Gastroesophageal sphincter (tissue), 4 donors: ENCODE results near the gene HJV. TPM values are rescaled to one million over a fixed set of nuclear protein-coding genes. Genes with fewer than 3 reads are reported as not detected.

Source experiments
- ATAC-seq: fragments of 150-250 bp; one replicate; pipeline ENCODE4 v1.9.1; 2016; ENCODE audit warnings: mild to moderate bottlenecking, moderate library complexity
- H3K27ac ChIP-seq, 4 donors: fragments of 200-600 bp; sonication (generic) in 3 of 4; 1 replicate in 3 of 4; 2 replicates in 1 of 4; pipeline ENCODE4 v1.5.1; 2016 to 2019
- H3K27me3 ChIP-seq: fragments of 200-600 bp; sonication (generic); one replicate; pipeline ENCODE4 v1.5.1; 2019
- H3K36me3 ChIP-seq, 2 donors: fragments of 200-600 bp; sonication (generic); one replicate each; pipeline ENCODE4 v1.5.1; 2019; ENCODE audit warnings: control low read depth in 1 of 2
- H3K4me1 ChIP-seq, 3 donors: fragments of 200-600 bp; sonication (generic); 1 replicate in 2 of 3; 2 replicates in 1 of 3; pipeline ENCODE4 v1.5.1; 2016 to 2019; ENCODE audit warnings: control low read depth in 2 of 3
- H3K4me3 ChIP-seq, 2 donors: fragments of 200-600 bp; sonication (generic); one replicate each; pipeline ENCODE4 v1.5.1; 2019; ENCODE audit warnings: mild to moderate bottlenecking in 1 of 2, moderate library complexity in 1 of 2
- H3K9me3 ChIP-seq, 3 donors: fragments of 200-600 bp; sonication (generic); one replicate each; pipeline ENCODE4 v1.5.1; 2017 to 2019; ENCODE audit warnings: control low read depth in 2 of 3
- CTCF ChIP-seq, 4 experiments: fragments of 200-600 bp in 2 of 4; fragments of 450-650 bp in 2 of 4; sonication (generic) in 1 of 4; IDR thresholded peaks; one replicate each; pipeline ENCODE4 v1.5.1; 2017 to 2019; ENCODE audit warnings: antibody characterized with exemption in 4 of 4, mild to moderate bottlenecking in 2 of 4, moderate library complexity in 2 of 4
- EP300 ChIP-seq: sonication (generic); formaldehyde crosslinking; IDR thresholded peaks from one replicate; pipeline ENCODE4 v1.6.1; 2017; ENCODE audit warnings: antibody characterized with exemption, mild to moderate bottlenecking
- POLR2A ChIP-seq, 2 donors: fragments of 450-650 bp; IDR thresholded peaks; one replicate each; pipeline ENCODE4 v1.6.1; 2017; ENCODE audit warnings: antibody characterized with exemption in 2 of 2, mild to moderate bottlenecking in 2 of 2, moderate library complexity in 1 of 2
- POLR2AphosphoS5 ChIP-seq: sonication (generic); formaldehyde crosslinking; IDR thresholded peaks from one replicate; pipeline ENCODE4 v1.6.1; 2017; ENCODE audit warnings: antibody characterized with exemption
- WGBS, 2 donors: methylation state at CpG; one replicate each; pipeline ENCODE4 v1.1.5; 2018; ENCODE audit warnings: low coverage in 1 of 2; 5-methylcytosine and 5-hydroxymethylcytosine counted together
- total RNA-seq, 4 donors: library from RNA; depleted of rRNA; stranded (reverse); fragments of >200 nt; gene quantifications; one replicate each; pipeline ENCODE4 v1.1.0, GENCODE V29; 2016

Gene HJV
- total RNA-seq, 4 donors from 2014 or later = 0.77 TPM; not detected in 3

GRCh38 chr1:145983960-145984830 lies 37.3 kb downstream of the HJV start:
- Histone ChIP-seq H3K36me3 (no peaks in the 10 kb centered on the region), H3K4me1 (peaks cover 34 to 75% (median 59%) of the 10 kb centered on the region in 3 donors), H3K4me3 (no peak overlapping the region), H3K27me3 (no peaks in the 10 kb centered on the region), H3K27ac (peak overlapping the region; percentile 93 to 99 (median 95)), H3K9me3 (no peaks in the 10 kb centered on the region)
- TF ChIP-seq POLR2AphosphoS5 = no peak
- 81 to 84% methylated on average over 7 to 12 of the region's 12 CpGs for WGBS, 2 donors
- no peak for ATAC-seq

GRCh38 chr1:145983206-145983675 lies 38.3 kb downstream of the HJV start:
- WGBS, 2 donors = 14 to 42% methylated on average over 1 of the region's 1 CpG
- Histone ChIP-seq H3K4me3 (no peak overlapping the region), H3K27ac (peak overlapping the region; percentile 93 to 99 (median 95)), H3K36me3 (no peaks in the 10 kb centered on the region), H3K27me3 (no peaks in the 10 kb centered on the region), H3K9me3 (no peaks in the 10 kb centered on the region), H3K4me1 (peaks cover 43 to 84% (median 68%) of the 10 kb centered on the region in 3 donors)
- TF ChIP-seq POLR2AphosphoS5 (peak; percentile 57), POLR2A (IDR thresholded peaks at IDR 0.05) (no peak), CTCF (IDR thresholded peaks at IDR 0.05) (no peak), EP300 (no peak)
- ATAC-seq = no peak

GRCh38 chr1:145982010-145982723 lies 39.4 kb downstream of the HJV start:
- H3K27me3 ChIP-seq = no peaks in the 10 kb centered on the region
- 54 to 59% methylated on average over 2 to 4 of the region's 6 CpGs for WGBS, 2 donors
- no peak overlapping the region for H3K4me3 ChIP-seq

GRCh38 chr1:145980457-145980994 lies 41.0 kb downstream of the HJV start:
- no peak for ATAC-seq
- Histone ChIP-seq H3K9me3 (no peaks in the 10 kb centered on the region), H3K27ac (peak overlapping the region; percentile 93 to 99 (median 95)), H3K4me1 (peaks cover 50 to 84% (median 69%) of the 10 kb centered on the region in 3 donors), H3K27me3 (no peaks in the 10 kb centered on the region), H3K4me3 (no peak overlapping the region), H3K36me3 (peaks cover 0 to 8% of the 10 kb centered on the region in 2 donors)
- no peak for TF ChIP-seq POLR2AphosphoS5
- TF ChIP-seq CTCF (IDR thresholded peaks at IDR 0.05) = no peak
- TF ChIP-seq EP300 = no peak
- no peak for TF ChIP-seq POLR2A (IDR thresholded peaks at IDR 0.05)
- 67% methylated on average over 1 of the region's 1 CpG; no CpG with 5 or more reads in 1 of the 2 donors for WGBS, 2 donors

More at GRCh38 chr1:145982010-145982723, 39.4 kb downstream of the HJV start:
- Histone ChIP-seq H3K36me3 (no peaks in the 10 kb centered on the region), H3K27ac (peak overlapping the region; percentile 93 to 99 (median 95)), H3K4me1 (peaks cover 50 to 95% (median 76%) of the 10 kb centered on the region in 3 donors), H3K9me3 (no peaks in the 10 kb centered on the region)
- TF ChIP-seq POLR2AphosphoS5 (peak; percentile 77), CTCF (IDR thresholded peaks at IDR 0.05) (no peak)
- ATAC-seq = no peak
